NT2/D1 (cell line): ENCODE results near the gene NT5DC1.

Experiments used
- SUZ12 ChIP-seq: IDR thresholded peaks from 2 replicates; pipeline ENCODE4 v1.6.1; 2011; ENCODE audit not compliant: insufficient read length, insufficient read depth; ENCODE audit errors: extremely low read depth
- YY1 ChIP-seq: IDR thresholded peaks from 2 replicates; pipeline ENCODE4 v1.6.1; 2011; ENCODE audit not compliant: insufficient read length, insufficient read depth
- ZNF274 ChIP-seq: IDR thresholded peaks from 2 replicates; pipeline ENCODE4 v1.6.1; 2011; ENCODE audit warnings: mild to moderate bottlenecking, low read depth, low read length

- TF ChIP-seq YY1 (no peak), ZNF274 (no peak), SUZ12 (no peak)
Observed at GRCh38 chr6:116152620-116153019, 52.0 kb downstream of the NT5DC1 start.
